Dedifferentiated amniotic fluid mesenchymal stem cell (primary cell): ENCODE data around the gene INMT.
A peak's percentile ranks its signal among the peaks of the same experiment; 100 is the strongest.

Experiments
- DNase-seq: peaks from one replicate; pipeline ENCODE4 v3.0.0-alpha.2; 2016; ENCODE audit errors: extremely low spot score

Gene INMT

GRCh38 chr7:30750683-30751650 is 968 bp upstream of the INMT start:
- DNase-seq = peak; percentile 93

GRCh38 chr7:30752484-30752883 is 549 bp downstream of the INMT start:
- no peak for DNase-seq

GRCh38 chr7:30752979-30753378 is 1.0 kb downstream of the INMT start:
- no peak for DNase-seq

DNA sequence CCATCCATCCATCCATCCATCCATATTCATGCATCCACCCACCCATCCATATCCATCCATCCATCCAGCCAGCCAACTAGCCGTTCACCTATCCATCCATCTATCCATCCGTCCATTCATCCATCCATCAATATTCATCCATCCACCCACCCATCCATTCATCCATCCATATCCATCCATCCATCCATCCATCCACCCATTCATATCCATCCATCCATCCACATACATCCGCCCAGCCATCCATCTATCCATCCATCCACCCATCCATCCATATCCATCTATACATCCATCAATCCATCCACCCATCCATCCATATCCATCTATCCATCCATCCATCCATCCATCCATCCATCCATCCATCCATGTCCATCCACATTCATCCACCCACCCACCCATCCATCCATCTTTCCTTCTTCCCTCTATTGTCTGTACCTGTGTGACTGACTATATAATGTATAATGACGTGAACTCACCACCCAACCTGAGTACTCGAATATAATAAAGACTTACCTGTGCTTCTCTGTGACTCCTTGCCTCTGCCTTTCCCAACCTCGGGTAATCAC is 2.5 kb downstream of the INMT start:
- no peak for DNase-seq

GRCh38 chr7:30755384-30756154 is 3.6 kb downstream of the INMT start:
- DNase-seq = peak; percentile 39

GRCh38 chr7:30757342-30757692 is 5.4 kb downstream of the INMT start:
- no peak for DNase-seq

- no peak for DNase-seq
Observed at GRCh38 chr7:30760514-30761213, 8.7 kb downstream of the INMT start.

DNA sequence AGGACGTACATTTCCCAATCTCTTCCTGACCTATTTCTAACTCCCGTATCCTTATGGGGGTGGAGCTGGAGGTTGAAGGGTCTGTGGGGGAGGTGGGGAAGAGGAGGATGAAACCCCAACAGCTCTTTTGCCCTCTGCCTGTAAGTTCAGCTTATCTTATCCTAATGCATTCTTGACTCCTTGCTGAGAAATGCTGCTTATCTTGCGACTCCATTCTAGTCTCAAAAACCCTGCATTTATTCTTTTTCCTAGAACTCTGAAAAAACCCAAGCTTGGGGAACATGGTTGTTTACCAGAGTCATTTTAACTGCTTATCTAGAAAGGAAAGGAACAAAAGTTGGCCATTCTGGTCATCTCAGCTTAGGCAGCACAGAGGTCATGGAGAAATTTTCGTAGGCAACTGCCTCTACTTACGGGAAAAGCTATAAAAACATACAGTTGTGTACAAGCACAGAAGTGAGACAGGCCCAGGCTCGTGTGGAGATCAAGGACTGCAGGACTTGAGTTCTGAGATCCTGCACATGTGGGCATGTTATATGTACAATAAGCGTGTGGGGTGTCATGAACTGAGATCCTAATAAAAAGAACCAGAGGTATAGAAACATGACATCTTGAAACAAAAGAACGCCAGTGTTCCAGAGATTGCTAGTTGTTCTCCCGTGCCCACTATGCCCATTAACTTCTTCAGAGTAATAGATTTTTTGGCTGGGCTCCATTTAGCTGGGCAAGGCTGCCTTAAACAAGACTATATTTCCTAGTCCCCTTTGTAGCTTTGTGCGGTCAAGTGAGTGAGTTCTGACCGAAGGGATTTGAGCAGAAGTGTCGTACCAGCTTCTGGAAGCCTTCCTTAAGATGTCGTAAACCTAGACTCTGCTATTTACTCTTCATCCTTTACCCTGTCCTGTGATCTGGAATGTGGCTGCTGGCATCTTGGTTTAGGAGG is 9.6 kb downstream of the INMT start:
- no peak for DNase-seq

DNA sequence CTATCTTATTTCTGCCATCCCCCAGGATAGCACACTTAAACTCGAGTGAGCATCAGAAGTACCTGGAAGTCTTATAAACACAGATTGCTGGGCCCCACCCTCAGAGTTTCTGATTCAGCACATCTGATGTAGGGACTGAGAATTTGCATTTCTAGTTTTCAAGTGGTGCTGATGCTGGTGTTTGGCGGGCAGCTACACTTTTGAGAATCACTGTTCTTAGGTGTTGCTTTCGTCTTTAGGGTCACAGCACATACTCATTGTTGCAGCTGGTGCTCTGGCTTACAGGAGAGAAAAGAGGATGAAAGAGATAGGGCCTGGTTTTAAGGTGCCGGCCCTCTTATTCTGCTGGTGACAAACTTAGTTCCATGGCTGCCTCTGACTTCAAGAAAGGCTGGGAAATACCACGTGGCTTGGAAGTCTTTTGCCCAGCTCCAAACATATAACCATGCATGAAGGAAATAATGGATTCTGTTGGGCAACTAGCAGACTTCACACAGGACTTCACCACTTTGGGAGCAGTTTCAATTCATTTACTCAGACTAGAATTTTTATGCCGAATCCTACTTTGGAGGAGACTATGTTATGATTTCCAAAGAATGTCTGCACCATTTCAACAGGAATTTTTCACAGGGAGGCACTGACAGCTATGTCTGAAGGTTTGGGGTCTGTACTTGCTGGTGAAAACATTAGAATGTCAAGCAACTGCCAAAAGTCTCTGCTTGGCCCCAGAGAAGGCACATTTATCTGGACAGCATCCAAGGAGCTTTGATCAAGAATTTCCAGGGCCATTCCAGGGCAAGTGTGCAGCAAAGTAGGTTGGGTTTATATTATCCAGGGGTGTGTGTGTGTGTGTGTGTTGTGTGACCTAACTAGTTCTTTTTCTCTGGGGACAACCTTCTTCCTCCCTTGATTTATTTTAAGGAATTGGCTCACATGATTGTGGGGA is 12.4 kb downstream of the INMT start:
- DNase-seq = peak; percentile 44

GRCh38 chr7:30765408-30765807 is 13.5 kb downstream of the INMT start:
- DNase-seq = no peak

- no peak for DNase-seq
Observed at GRCh38 chr7:30770845-30771173, 18.9 kb downstream of the INMT start.

DNA sequence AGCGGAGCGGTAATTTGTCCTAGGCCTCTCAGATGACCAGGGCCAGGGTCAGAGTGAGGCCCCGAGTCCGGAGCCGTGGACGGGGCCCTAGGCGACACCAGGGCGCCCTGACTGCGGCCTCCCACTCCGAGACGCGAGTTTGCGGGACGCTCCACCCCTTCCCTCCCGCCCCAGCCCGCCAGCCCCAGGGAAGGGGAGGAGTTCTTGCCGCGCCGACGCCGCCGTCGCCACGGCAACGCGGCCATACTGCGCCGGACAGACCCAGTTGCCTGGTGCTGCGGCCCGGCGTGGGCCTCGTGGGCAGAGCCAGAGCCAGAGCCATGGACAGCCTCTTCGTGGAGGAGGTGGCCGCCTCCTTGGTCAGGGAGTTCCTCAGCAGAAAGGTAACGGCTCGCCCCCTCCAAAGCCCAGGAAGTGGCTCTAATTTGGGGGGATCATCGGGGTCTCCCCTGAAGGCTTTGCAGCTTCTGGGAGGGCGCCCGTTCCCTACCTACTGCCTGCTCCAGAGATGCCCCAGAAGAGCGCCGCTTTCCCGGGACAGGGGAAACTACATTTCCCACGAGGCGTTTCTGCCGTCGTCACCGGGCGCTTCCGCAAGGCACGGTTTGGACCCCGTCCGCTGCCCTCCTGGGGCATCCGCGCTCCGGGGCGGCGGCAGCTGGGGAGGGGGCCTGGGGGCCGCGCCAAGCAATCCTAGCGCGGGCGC is 19.4 kb downstream of the INMT start, which contains the start of gene MINDY4:
Gene MINDY4, plus strand, starts transcription at position 244 of the 706 bp plus-strand sequence. Its CDS starts 77 bp downstream, at position 321.
- DNase-seq = peak; percentile 49

GRCh38 chr7:30771880-30772425 is 20.0 kb downstream of the INMT start:
- DNase-seq = no peak

DNA sequence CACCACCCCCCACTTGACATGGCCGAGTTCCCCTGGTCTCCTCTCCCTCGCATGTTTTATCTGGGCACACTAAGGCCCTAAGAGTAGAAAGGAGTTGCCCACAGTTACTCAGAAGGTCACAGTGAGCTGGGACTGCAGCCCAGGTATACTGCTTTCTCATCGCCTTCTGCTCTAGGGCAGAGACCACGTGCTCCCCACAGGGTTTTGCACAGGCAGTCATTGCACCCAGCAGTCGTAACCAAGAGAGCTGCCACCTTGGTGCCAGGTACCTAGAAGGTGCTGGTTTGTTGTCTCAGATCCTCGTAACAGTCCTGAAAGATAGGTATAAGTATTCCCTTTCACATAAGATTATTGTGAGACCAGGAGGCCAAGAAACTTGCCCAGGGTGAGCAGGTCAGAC is 21.0 kb downstream of the INMT start:
- DNase-seq = no peak

DNA sequence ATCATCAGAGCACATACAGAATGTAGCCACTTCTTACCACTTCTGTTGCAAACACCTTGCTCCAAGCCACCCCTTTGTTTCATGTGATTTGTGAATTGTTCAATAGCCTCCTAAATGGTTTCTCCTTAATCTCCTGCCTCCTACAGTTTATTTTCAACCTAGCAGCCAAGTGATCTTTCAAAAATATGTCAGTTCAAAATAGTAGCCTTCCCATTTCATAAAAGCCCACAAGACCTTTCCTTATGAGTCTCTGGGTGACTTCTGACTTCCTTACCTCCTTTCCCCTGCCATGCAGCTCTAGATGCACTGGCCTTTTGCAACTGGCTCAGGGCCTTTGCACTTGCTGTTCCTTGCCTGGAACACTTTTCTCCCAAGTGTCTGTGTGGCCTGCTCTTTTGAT is 24.1 kb downstream of the INMT start:
- no peak for DNase-seq

DNA sequence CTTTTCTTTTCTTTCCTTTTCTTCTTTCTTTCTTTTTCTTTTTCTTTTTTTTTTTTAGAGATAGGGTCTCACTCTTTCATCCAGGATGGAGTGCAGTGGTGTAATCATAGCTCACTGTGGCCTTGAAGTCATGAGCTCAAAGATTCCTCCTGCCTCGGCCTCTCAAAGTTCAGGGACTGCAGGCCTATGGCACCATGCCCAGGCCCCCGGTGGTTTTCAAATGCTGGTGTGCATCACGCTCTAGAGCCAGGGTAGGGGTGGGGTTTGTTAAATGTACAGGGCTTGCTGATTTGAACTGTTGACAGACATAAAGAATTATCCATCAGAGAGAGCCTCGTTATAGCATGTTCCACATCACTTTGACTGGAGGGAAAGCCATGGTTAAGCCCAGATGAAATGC is 25.0 kb downstream of the INMT start:
- DNase-seq = no peak

- DNase-seq = peak; percentile 89
Observed at GRCh38 chr7:30778255-30779025, 26.5 kb downstream of the INMT start.

GRCh38 chr7:30779574-30779973 is 27.6 kb downstream of the INMT start:
- DNase-seq = no peak
